ENCODE data around the gene SLC66A2. TPM values are rescaled to one million over a fixed set of nuclear protein-coding genes. Genes with fewer than 3 reads are reported as not detected.

SLC66A2 gene
- total and polyA plus RNA-seq, 2 of the 13 experiments (the other 11 are each of a cell fraction or from before 2014, with no cell fraction given), result 33.5 to 41.9 TPM

- TF ChIP-seq, protein P1, sequence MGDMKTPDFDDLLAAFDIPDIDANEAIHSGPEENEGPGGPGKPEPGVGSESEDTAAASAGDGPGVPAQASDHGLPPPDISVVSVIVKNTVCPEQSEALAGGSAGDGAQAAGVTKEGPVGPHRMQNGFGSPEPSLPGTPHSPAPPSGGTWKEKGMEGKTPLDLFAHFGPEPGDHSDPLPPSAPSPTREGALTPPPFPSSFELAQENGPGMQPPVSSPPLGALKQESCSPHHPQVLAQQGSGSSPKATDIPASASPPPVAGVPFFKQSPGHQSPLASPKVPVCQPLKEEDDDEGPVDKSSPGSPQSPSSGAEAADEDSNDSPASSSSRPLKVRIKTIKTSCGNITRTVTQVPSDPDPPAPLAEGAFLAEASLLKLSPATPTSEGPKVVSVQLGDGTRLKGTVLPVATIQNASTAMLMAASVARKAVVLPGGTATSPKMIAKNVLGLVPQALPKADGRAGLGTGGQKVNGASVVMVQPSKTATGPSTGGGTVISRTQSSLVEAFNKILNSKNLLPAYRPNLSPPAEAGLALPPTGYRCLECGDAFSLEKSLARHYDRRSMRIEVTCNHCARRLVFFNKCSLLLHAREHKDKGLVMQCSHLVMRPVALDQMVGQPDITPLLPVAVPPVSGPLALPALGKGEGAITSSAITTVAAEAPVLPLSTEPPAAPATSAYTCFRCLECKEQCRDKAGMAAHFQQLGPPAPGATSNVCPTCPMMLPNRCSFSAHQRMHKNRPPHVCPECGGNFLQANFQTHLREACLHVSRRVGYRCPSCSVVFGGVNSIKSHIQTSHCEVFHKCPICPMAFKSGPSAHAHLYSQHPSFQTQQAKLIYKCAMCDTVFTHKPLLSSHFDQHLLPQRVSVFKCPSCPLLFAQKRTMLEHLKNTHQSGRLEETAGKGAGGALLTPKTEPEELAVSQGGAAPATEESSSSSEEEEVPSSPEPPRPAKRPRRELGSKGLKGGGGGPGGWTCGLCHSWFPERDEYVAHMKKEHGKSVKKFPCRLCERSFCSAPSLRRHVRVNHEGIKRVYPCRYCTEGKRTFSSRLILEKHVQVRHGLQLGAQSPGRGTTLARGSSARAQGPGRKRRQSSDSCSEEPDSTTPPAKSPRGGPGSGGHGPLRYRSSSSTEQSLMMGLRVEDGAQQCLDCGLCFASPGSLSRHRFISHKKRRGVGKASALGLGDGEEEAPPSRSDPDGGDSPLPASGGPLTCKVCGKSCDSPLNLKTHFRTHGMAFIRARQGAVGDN (CRISPR knock-in tag; IDR thresholded peaks at IDR 0.05), result peak; percentile 56
- TF ChIP-seq ZNF780A (CRISPR knock-in tag; IDR thresholded peaks at IDR 0.05) (no peak), RBFOX2 (IDR thresholded peaks at IDR 0.05; ENCODE audit: low read depth, low read length) (no peak), MIER2 (CRISPR knock-in tag; IDR thresholded peaks at IDR 0.05) (peak; percentile 61; the same call in 1 of the 2 replicates), PTBP1 (IDR thresholded peaks at IDR 0.05; ENCODE audit: low read depth, low read length, poor library complexity, severe bottlenecking) (no peak), ZNF737 (CRISPR knock-in tag; IDR thresholded peaks at IDR 0.05; ENCODE audit: borderline replicate concordance) (no peak), NPAS2 (CRISPR knock-in tag; IDR thresholded peaks at IDR 0.05; ENCODE audit: borderline replicate concordance) (no peak), HINFP (CRISPR knock-in tag; IDR thresholded peaks at IDR 0.05; ENCODE audit: low read depth) (peak; percentile 51), ETV6 (CRISPR knock-in tag; conservative IDR thresholded peaks at IDR 0.05) (no peak), KAT7 (CRISPR knock-in tag; IDR thresholded peaks at IDR 0.05; ENCODE audit: borderline replicate concordance) (no peak), ELF1 (CRISPR knock-in tag; IDR thresholded peaks at IDR 0.05) (peak; percentile 26), ZNF331 (CRISPR knock-in tag; IDR thresholded peaks at IDR 0.05) (peak; percentile 62; the same call in 1 of the 2 replicates), ZNF12 (CRISPR knock-in tag; IDR thresholded peaks at IDR 0.05) (0 out of 2 replicates have a peak, but pooled peaks have one; percentile 6), GABPB1 (CRISPR knock-in tag; IDR thresholded peaks at IDR 0.05) (peak; percentile 39), ZNF772 (CRISPR knock-in tag; IDR thresholded peaks at IDR 0.05) (peak; percentile 93; the same call in 1 of the 2 replicates)
- TF ChIP-seq, protein P2, sequence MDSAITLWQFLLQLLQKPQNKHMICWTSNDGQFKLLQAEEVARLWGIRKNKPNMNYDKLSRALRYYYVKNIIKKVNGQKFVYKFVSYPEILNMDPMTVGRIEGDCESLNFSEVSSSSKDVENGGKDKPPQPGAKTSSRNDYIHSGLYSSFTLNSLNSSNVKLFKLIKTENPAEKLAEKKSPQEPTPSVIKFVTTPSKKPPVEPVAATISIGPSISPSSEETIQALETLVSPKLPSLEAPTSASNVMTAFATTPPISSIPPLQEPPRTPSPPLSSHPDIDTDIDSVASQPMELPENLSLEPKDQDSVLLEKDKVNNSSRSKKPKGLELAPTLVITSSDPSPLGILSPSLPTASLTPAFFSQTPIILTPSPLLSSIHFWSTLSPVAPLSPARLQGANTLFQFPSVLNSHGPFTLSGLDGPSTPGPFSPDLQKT (CRISPR knock-in tag; IDR thresholded peaks at IDR 0.05; ENCODE audit: borderline replicate concordance), result no peak
- TF ChIP-seq, protein P3, sequence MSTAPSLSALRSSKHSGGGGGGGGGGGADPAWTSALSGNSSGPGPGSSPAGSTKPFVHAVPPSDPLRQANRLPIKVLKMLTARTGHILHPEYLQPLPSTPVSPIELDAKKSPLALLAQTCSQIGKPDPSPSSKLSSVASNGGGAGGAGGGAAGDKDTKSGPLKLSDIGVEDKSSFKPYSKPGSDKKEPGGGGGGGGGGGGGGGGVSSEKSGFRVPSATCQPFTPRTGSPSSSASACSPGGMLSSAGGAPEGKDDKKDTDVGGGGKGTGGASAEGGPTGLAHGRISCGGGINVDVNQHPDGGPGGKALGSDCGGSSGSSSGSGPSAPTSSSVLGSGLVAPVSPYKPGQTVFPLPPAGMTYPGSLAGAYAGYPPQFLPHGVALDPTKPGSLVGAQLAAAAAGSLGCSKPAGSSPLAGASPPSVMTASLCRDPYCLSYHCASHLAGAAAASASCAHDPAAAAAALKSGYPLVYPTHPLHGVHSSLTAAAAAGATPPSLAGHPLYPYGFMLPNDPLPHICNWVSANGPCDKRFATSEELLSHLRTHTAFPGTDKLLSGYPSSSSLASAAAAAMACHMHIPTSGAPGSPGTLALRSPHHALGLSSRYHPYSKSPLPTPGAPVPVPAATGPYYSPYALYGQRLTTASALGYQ (CRISPR knock-in tag; IDR thresholded peaks at IDR 0.05), result peak; percentile 93
- TF ChIP-seq, protein P4, sequence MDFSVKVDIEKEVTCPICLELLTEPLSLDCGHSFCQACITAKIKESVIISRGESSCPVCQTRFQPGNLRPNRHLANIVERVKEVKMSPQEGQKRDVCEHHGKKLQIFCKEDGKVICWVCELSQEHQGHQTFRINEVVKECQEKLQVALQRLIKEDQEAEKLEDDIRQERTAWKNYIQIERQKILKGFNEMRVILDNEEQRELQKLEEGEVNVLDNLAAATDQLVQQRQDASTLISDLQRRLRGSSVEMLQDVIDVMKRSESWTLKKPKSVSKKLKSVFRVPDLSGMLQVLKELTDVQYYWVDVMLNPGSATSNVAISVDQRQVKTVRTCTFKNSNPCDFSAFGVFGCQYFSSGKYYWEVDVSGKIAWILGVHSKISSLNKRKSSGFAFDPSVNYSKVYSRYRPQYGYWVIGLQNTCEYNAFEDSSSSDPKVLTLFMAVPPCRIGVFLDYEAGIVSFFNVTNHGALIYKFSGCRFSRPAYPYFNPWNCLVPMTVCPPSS (IDR thresholded peaks at IDR 0.05), result no peak
Observed at GRCh38 chr18:79934311-79935097, 16.9 kb downstream of the SLC66A2 start (continued).
